Panc1 (cell line): ENCODE data around the gene TMEM200C. TPM values are rescaled to one million over a fixed set of nuclear protein-coding genes. Genes with fewer than 3 reads are reported as not detected.

Source experiments
- ATAC-seq: fragments of 200-7000 bp; cut with Tn5 transposase; 2 replicates; pipeline ENCODE4 v1.9.1; 2020; ENCODE audit warnings: mild to moderate bottlenecking, moderate library complexity
- BruUV-seq: library from RNA; stranded (reverse); fragments of 400-500 nt; replicated peaks from 2 replicates; lab custom pipeline; 2021; lab: Mats Ljungman, UMichigan
- CTCF ChIA-PET: fragments of 300-600 bp; sonication (Branson Sonifier 250); formaldehyde crosslinking; loops from one replicate; lab custom pipeline; 2022; ENCODE audit warnings: antibody characterized with exemption; lab: Charles Lee
- POLR2A ChIA-PET: fragments of 300-600 bp; sonication (Branson Sonifier 250); formaldehyde crosslinking; loops from one replicate; lab custom pipeline; 2022; ENCODE audit warnings: antibody characterized with exemption; lab: Charles Lee
- DNase-seq: peaks from one replicate; pipeline ENCODE4 v3.0.0-alpha.2; 2010; ENCODE audit warnings: low read depth, low spot score
- H3K27ac ChIP-seq: 2 replicates; pipeline ENCODE4 v1.5.1; 2011; ENCODE audit warnings: mild to moderate bottlenecking, low read length, inconsistent platforms
- H3K27me3 ChIP-seq: fragments of 200-500 bp; sonication (Bioruptor generic); 2 replicates; pipeline ENCODE4 v1.6.0; 2014; ENCODE audit warnings: low read length, inconsistent platforms; ENCODE audit not compliant: control insufficient read depth, insufficient read depth
- H3K36me3 ChIP-seq: fragments of 200-500 bp; sonication (Bioruptor generic); 2 replicates; pipeline ENCODE4 v1.5.1; 2014; ENCODE audit warnings: inconsistent platforms, mild to moderate bottlenecking, low read length, moderate library complexity; ENCODE audit not compliant: control insufficient read depth, insufficient read depth
- H3K4me1 ChIP-seq: 2 replicates; pipeline ENCODE4 v1.5.1; 2011; ENCODE audit warnings: inconsistent platforms, mild to moderate bottlenecking, low read length, moderate library complexity; ENCODE audit not compliant: control insufficient read depth, insufficient read depth
- H3K4me3 ChIP-seq, 2 experiments: 2 replicates each; pipeline ENCODE4 v1.5.1; 2011 to 2012; ENCODE audit warnings: low read depth in 2 of 2, low read length in 2 of 2, mild to moderate bottlenecking in 2 of 2, inconsistent platforms in 1 of 2, moderate library complexity in 1 of 2
- H3K9me3 ChIP-seq: fragments of 200-500 bp; sonication (Bioruptor generic); 2 replicates; pipeline ENCODE4 v1.5.1; 2014; ENCODE audit warnings: low read depth, mild to moderate bottlenecking, inconsistent platforms, low read length, moderate library complexity; ENCODE audit not compliant: control insufficient read depth, insufficient read depth
- CTCF ChIP-seq: fragments of 450-650 bp; IDR thresholded peaks from 2 replicates; pipeline ENCODE4 v1.5.1; 2017; ENCODE audit warnings: mild to moderate bottlenecking
- POLR2AphosphoS5 ChIP-seq: IDR thresholded peaks from 2 replicates; pipeline ENCODE4 v1.6.1; 2012; ENCODE audit warnings: mild to moderate bottlenecking, low read depth, low read length, moderate library complexity
- REST ChIP-seq, 2 experiments: IDR thresholded peaks; 2 replicates each; pipeline ENCODE4 v1.6.1; 2011 to 2012; ENCODE audit warnings: low read depth in 2 of 2, control low read depth in 1 of 2, low read length in 1 of 2, mild to moderate bottlenecking in 1 of 2, moderate library complexity in 1 of 2; ENCODE audit not compliant: insufficient read depth in 1 of 2
- SIN3A ChIP-seq: IDR thresholded peaks from 2 replicates; pipeline ENCODE4 v1.6.1; 2012; ENCODE audit warnings: low read depth, mild to moderate bottlenecking, low read length, moderate library complexity, borderline replicate concordance; ENCODE audit not compliant: insufficient read depth
- TCF7L2 ChIP-seq: IDR thresholded peaks from 2 replicates; pipeline ENCODE4 v1.6.1; 2011; ENCODE audit warnings: mild to moderate bottlenecking, low read depth, low read length, inconsistent platforms
- in situ Hi-C: cut with HindIII; loops from 2 replicates; pipeline ENCODE4 v1.10.0; 2016; ENCODE audit warnings: low sequenced_read_pairs, low pct_unique_long_range_greater_than_20kb
- intact Hi-C: fragments of 100-400 bp; cut with micrococcal nuclease; formaldehyde crosslinking; loops from one replicate; pipeline ENCODE4 v1.10.0; 2022; ENCODE audit not compliant: unreplicated experiment
- total RNA-seq: library from RNA; stranded (reverse); gene quantifications from one replicate; pipeline ENCODE4 v1.2.1, GENCODE V29; 2021; ENCODE audit not compliant: unreplicated experiment

Gene TMEM200C
- total RNA-seq, 1 experiment from 2014 or later, result 0.10 TPM

- no peaks in the 10 kb centered on the region; the same call in 1 of the 2 replicates for H3K27me3 ChIP-seq
- H3K9me3 ChIP-seq, result no peaks in the 10 kb centered on the region
- no peak for TF ChIP-seq CTCF
- no peak for TF ChIP-seq REST (IDR thresholded peaks at IDR 0.05; ENCODE audit: insufficient read depth in 1 of 2, low read depth in 2 of 2, low read length in 1 of 2)
- TF ChIP-seq TCF7L2, result no peak
- no peak for TF ChIP-seq SIN3A
- TF ChIP-seq POLR2AphosphoS5, result no peak
- POLR2A ChIA-PET, result no interaction called here
- BruUV-seq, result no TSS peak
- H3K27ac ChIP-seq, result no peak overlapping the region
- in situ Hi-C loops, result no loop called here
- DNase-seq (no peak), ATAC-seq (no peak)
- intact Hi-C loops, result no loop called here
- H3K36me3 ChIP-seq, result no peaks in the 10 kb centered on the region
- H3K4me3 ChIP-seq, result no peak overlapping the region
- CTCF ChIA-PET, result no interaction called here
- H3K4me1 ChIP-seq, result no peaks in the 10 kb centered on the region
These were observed 21.0 kb downstream of the TMEM200C start for GRCh38 chr18:5874336-5874735.

GRCh38 chr18:5872886-5873285, 22.4 kb downstream of the TMEM200C start:
- in situ Hi-C loops, result no loop called here
- CTCF ChIA-PET, result no interaction called here
- no peak overlapping the region for H3K4me3 ChIP-seq

More at GRCh38 chr18:5872886-5873285, 22.4 kb downstream of the TMEM200C start:
- BruUV-seq, result no TSS peak
- no peaks in the 10 kb centered on the region for H3K4me1 ChIP-seq
- no peak for DNase-seq
- intact Hi-C loops, result no loop called here
- POLR2A ChIA-PET, result no interaction called here
- no peaks in the 10 kb centered on the region for H3K9me3 ChIP-seq
- no peaks in the 10 kb centered on the region for H3K36me3 ChIP-seq
- no peak overlapping the region for H3K27ac ChIP-seq
- H3K27me3 ChIP-seq, result no peaks in the 10 kb centered on the region; the same call in 1 of the 2 replicates
- no peak for TF ChIP-seq TCF7L2
- no peak for TF ChIP-seq POLR2AphosphoS5
- no peak for TF ChIP-seq CTCF
- TF ChIP-seq SIN3A, result no peak
- no peak for TF ChIP-seq REST (IDR thresholded peaks at IDR 0.05; ENCODE audit: insufficient read depth in 1 of 2, low read depth in 2 of 2, low read length in 1 of 2)
- ATAC-seq, result no peak
